ENCODE data around the gene LRRC14B.

The LRRC14B gene

GRCh38 chr5:178110-178509, 13.2 kb upstream of the LRRC14B start:
- no peak for TF ChIP-seq CTCF (IDR thresholded peaks at IDR 0.05)
- peaks cover 5% of the 10 kb centered on the region for H3K27me3 ChIP-seq
- no peak overlapping the region for H3K27ac ChIP-seq
- H3K9me3 ChIP-seq, result no peaks in the 10 kb centered on the region
- H3K36me3 ChIP-seq, result no peaks in the 10 kb centered on the region
- H3K4me1 ChIP-seq (ENCODE audit: control insufficient read depth in 1 of 2, insufficient read depth in 1 of 2, low read depth in 1 of 2, low read length in 1 of 2), result no peaks in the 10 kb centered on the region
- no peak overlapping the region for H3K4me3 ChIP-seq (ENCODE audit: low read depth in 1 of 2, low read length in 1 of 2)

- Histone ChIP-seq H3K9me3 (no peaks in the 10 kb centered on the region), H3K4me1 (ENCODE audit: control insufficient read depth in 1 of 2, insufficient read depth in 1 of 2, low read depth in 1 of 2, low read length in 1 of 2) (no peaks in the 10 kb centered on the region), H3K27ac (no peak overlapping the region), H3K36me3 (no peaks in the 10 kb centered on the region), H3K4me3 (ENCODE audit: low read depth in 1 of 2, low read length in 1 of 2) (no peak overlapping the region), H3K27me3 (peaks cover 5% of the 10 kb centered on the region)
- no peak for TF ChIP-seq CTCF (IDR thresholded peaks at IDR 0.05)
These were observed 11.9 kb upstream of the LRRC14B start for GRCh38 chr5:179401-179800.

- Histone ChIP-seq H3K27ac (no peak overlapping the region), H3K27me3 (peaks cover 5% of the 10 kb centered on the region), H3K9me3 (no peaks in the 10 kb centered on the region), H3K4me3 (ENCODE audit: low read depth in 1 of 2, low read length in 1 of 2) (no peak overlapping the region), H3K36me3 (no peaks in the 10 kb centered on the region), H3K4me1 (ENCODE audit: control insufficient read depth in 1 of 2, insufficient read depth in 1 of 2, low read depth in 1 of 2, low read length in 1 of 2) (no peaks in the 10 kb centered on the region)
- TF ChIP-seq CTCF (IDR thresholded peaks at IDR 0.05), result no peak
These were observed 10.9 kb upstream of the LRRC14B start for GRCh38 chr5:180286-180918.

GRCh38 chr5:181160-181559, 10.1 kb upstream of the LRRC14B start:
- Histone ChIP-seq H3K4me3 (ENCODE audit: low read depth in 1 of 2, low read length in 1 of 2) (no peak overlapping the region), H3K4me1 (ENCODE audit: control insufficient read depth in 1 of 2, insufficient read depth in 1 of 2, low read depth in 1 of 2, low read length in 1 of 2) (no peaks in the 10 kb centered on the region), H3K9me3 (no peaks in the 10 kb centered on the region), H3K27me3 (peaks cover 5% of the 10 kb centered on the region), H3K36me3 (no peaks in the 10 kb centered on the region), H3K27ac (no peak overlapping the region)
- TF ChIP-seq CTCF (IDR thresholded peaks at IDR 0.05), result no peak

GRCh38 chr5:181566-181965, 9.7 kb upstream of the LRRC14B start:
- no peak for TF ChIP-seq CTCF (IDR thresholded peaks at IDR 0.05)
- Histone ChIP-seq H3K27me3 (peaks cover 5% of the 10 kb centered on the region), H3K9me3 (no peaks in the 10 kb centered on the region), H3K36me3 (no peaks in the 10 kb centered on the region), H3K4me3 (ENCODE audit: low read depth in 1 of 2, low read length in 1 of 2) (no peak overlapping the region), H3K27ac (no peak overlapping the region), H3K4me1 (ENCODE audit: control insufficient read depth in 1 of 2, insufficient read depth in 1 of 2, low read depth in 1 of 2, low read length in 1 of 2) (no peaks in the 10 kb centered on the region)

- H3K9me3 ChIP-seq, result no peaks in the 10 kb centered on the region
- H3K36me3 ChIP-seq, result no peaks in the 10 kb centered on the region
- H3K27me3 ChIP-seq, result peaks cover 5% of the 10 kb centered on the region
- no peak for TF ChIP-seq CTCF (IDR thresholded peaks at IDR 0.05)
- H3K27ac ChIP-seq, result no peak overlapping the region
- no peaks in the 10 kb centered on the region for H3K4me1 ChIP-seq (ENCODE audit: control insufficient read depth in 1 of 2, insufficient read depth in 1 of 2, low read depth in 1 of 2, low read length in 1 of 2)
- no peak overlapping the region for H3K4me3 ChIP-seq (ENCODE audit: low read depth in 1 of 2, low read length in 1 of 2)
These were observed 9.2 kb upstream of the LRRC14B start for GRCh38 chr5:182126-182525.
